PC-9 (cell line): Measurements from ENCODE around the gene ABCB6. TPM values are rescaled to one million over a fixed set of nuclear protein-coding genes. Genes with fewer than 3 reads are reported as not detected.

Source experiments
- BruUV-seq: library from RNA; stranded (reverse); fragments of 400-500 nt; replicated peaks from 2 replicates; lab custom pipeline; 2021; lab: Mats Ljungman, UMichigan
- CTCF ChIA-PET: fragments of 300-600 bp; sonication (Branson Sonifier 250); formaldehyde crosslinking; loops from one replicate; lab custom pipeline; 2022; ENCODE audit warnings: antibody characterized with exemption; lab: Charles Lee
- POLR2A ChIA-PET: fragments of 300-600 bp; sonication (Branson Sonifier 250); formaldehyde crosslinking; loops from one replicate; lab custom pipeline; 2022; ENCODE audit warnings: antibody characterized with exemption; ENCODE audit not compliant: unreplicated experiment; lab: Charles Lee
- DNase-seq, 2 experiments: peaks; one replicate each; pipeline versions ENCODE4 v3.0.0 to v3.0.0-alpha.2; 2015 to 2022; ENCODE audit warnings: mixed read lengths in 1 of 2
- H2AFZ ChIP-seq: fragments of 200-600 bp; sonication (generic); 2 replicates; pipeline ENCODE4 v1.8.1; 2017; ENCODE audit warnings: antibody characterized with exemption
- H3F3A ChIP-seq: fragments of 200-600 bp; sonication (generic); 2 replicates; pipeline ENCODE4 v1.8.1; 2017; ENCODE audit warnings: antibody characterized with exemption, mild to moderate bottlenecking, low read depth; ENCODE audit not compliant: insufficient read depth
- H3K27ac ChIP-seq: fragments of 200-600 bp; sonication (generic); 2 replicates; pipeline ENCODE4 v1.6.1; 2016; ENCODE audit warnings: mixed run types
- H3K27me3 ChIP-seq: fragments of 200-600 bp; sonication (generic); 2 replicates; pipeline ENCODE4 v1.6.1; 2016; ENCODE audit warnings: low read depth, mixed run types; ENCODE audit not compliant: insufficient read depth
- H3K36me3 ChIP-seq: fragments of 200-600 bp; sonication (generic); 2 replicates; pipeline ENCODE4 v1.6.1; 2016; ENCODE audit warnings: low read depth, mixed run types
- H3K4me1 ChIP-seq: fragments of 200-600 bp; sonication (generic); replicated peaks from 2 replicates; pipeline ENCODE4 v1.6.1; 2016; ENCODE audit warnings: mixed run types; ENCODE audit not compliant: insufficient read depth
- H3K4me2 ChIP-seq: fragments of 200-600 bp; sonication (generic); 2 replicates; pipeline ENCODE4 v1.6.1; 2017; ENCODE audit warnings: mixed run types
- H3K4me3 ChIP-seq: fragments of 200-600 bp; sonication (generic); 2 replicates; pipeline ENCODE4 v1.6.1; 2016; ENCODE audit warnings: mixed run types
- H3K79me2 ChIP-seq: fragments of 200-600 bp; sonication (generic); 2 replicates; pipeline ENCODE4 v1.6.1; 2017; ENCODE audit warnings: low read depth, mixed run types
- H3K9me2 ChIP-seq: fragments of 200-600 bp; sonication (generic); 2 replicates; pipeline ENCODE4 v1.8.1; 2017; ENCODE audit warnings: mild to moderate bottlenecking; ENCODE audit not compliant: insufficient read depth
- H3K9me3 ChIP-seq: fragments of 200-600 bp; sonication (generic); 2 replicates; pipeline ENCODE4 v1.8.1; 2016; ENCODE audit warnings: low read depth; ENCODE audit not compliant: insufficient read depth
- H4K20me1 ChIP-seq: fragments of 200-600 bp; sonication (generic); 2 replicates; pipeline ENCODE4 v1.8.1; 2017; ENCODE audit not compliant: insufficient read depth
- CTCF ChIP-seq: fragments of 200-600 bp; sonication (generic); conservative IDR thresholded peaks from 2 replicates; pipeline ENCODE4 v1.6.1; 2017; ENCODE audit warnings: mixed run types, antibody characterized with exemption, mild to moderate bottlenecking, moderate library complexity
- EZH2 ChIP-seq: fragments of 200-600 bp; sonication (generic); IDR thresholded peaks from 2 replicates; pipeline ENCODE4 v1.8.0; 2017; ENCODE audit warnings: antibody characterized with exemption, low read depth
- intact Hi-C: fragments of 100-400 bp; cut with micrococcal nuclease; formaldehyde crosslinking; loops from one replicate; pipeline ENCODE4 v1.10.0; 2022; ENCODE audit not compliant: unreplicated experiment
- total RNA-seq: library from RNA; stranded (reverse); gene quantifications from 2 replicates; pipeline ENCODE4 v1.2.3, GENCODE V29; 2021

The ABCB6 gene
- total RNA-seq, 1 experiment from 2014 or later, result 41.4 TPM

- DNase-seq, result no peak
- Histone ChIP-seq H3F3A (peaks cover 18% of the 10 kb centered on the region), H3K36me3 (peaks cover 14% of the 10 kb centered on the region; the same call in 1 of the 2 replicates), H3K27me3 (no peaks in the 10 kb centered on the region), H4K20me1 (no peaks in the 10 kb centered on the region; the same call in 1 of the 2 replicates), H2AFZ (no peak overlapping the region), H3K4me1 (peaks cover 19% of the 10 kb centered on the region), H3K4me3 (peak overlapping the region; percentile 95; the same call in 1 of the 2 replicates), H3K27ac (no peak overlapping the region), H3K9me2 (no peaks in the 10 kb centered on the region), H3K9me3 (no peaks in the 10 kb centered on the region), H3K4me2 (peak overlapping the region; percentile 83), H3K79me2 (peaks cover 32% of the 10 kb centered on the region)
- TF ChIP-seq CTCF (no peak), EZH2 (no peak)
- ChIA-PET CTCF (no interaction called here), POLR2A (no interaction called here)
- intact Hi-C loops, result loop anchor here (5.0 kb wide), 1 partner anchor 172 kb away; no protein-coding TSS in a partner anchor
- BruUV-seq, result no TSS peak
Measured at GRCh38 chr2:219179601-219180465, 38.9 kb downstream of the ABCB6 start.

DNA sequence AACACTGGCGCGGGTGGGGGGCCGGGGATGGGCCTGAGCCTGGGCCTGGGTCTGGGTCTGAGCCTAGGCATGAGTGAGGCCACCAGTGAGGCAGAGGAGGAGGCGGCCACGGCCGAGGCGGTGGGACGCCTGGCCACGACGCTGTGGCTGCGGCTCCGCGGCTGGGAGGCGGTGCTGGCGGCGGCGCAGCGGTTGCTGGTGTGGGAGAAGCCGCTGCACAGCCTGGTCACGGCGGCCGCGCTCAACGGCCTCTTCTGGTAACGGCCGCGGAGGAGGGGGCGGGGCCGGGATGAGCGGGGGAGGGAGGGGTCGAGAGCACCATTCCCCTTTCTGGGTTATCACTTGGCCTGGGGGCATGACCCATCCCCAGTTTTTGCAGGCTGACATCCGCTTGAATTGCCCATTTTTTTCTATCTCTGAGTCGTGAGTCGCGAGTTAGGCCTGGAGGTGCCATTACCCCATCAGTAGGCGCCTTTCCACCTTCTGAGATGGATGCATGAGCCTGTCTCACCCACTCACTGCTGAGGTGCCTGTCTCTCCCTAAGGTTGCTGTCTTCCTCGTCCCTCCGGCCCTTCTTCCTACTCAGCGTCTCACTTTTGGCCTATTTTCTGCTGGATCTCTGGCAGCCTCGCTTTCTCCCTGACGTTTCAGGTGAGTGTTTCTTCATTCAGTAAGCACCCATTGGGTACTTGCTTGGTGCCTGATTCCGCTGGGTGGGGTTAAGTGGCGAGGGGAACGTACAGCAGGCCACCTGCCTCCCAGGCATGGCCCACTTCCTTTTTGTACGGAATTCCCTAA, 40.2 kb downstream of the ABCB6 start:
- TSS peak; percentile 22 for BruUV-seq
- ChIA-PET POLR2A (no interaction called here), CTCF (no interaction called here)
- H3K4me3 ChIP-seq, result peak overlapping the region; percentile 95
- peak overlapping the region; percentile 82 for H2AFZ ChIP-seq
- no peak for DNase-seq
- H3K27ac ChIP-seq, result peak overlapping the region; percentile 77; the same call in 1 of the 2 replicates
- no peaks in the 10 kb centered on the region for H3K9me2 ChIP-seq
- no peaks in the 10 kb centered on the region; the same call in 1 of the 2 replicates for H4K20me1 ChIP-seq
- peaks cover 21% of the 10 kb centered on the region; the same call in 1 of the 2 replicates for H3K36me3 ChIP-seq
- no peaks in the 10 kb centered on the region for H3K9me3 ChIP-seq
- peaks cover 19% of the 10 kb centered on the region for H3K4me1 ChIP-seq
- H3K4me2 ChIP-seq, result peak overlapping the region; percentile 83
- H3K79me2 ChIP-seq, result peaks cover 39% of the 10 kb centered on the region
- TF ChIP-seq EZH2 (no peak), CTCF (no peak)
- no peaks in the 10 kb centered on the region for H3K27me3 ChIP-seq
- H3F3A ChIP-seq, result peaks cover 18% of the 10 kb centered on the region
- intact Hi-C loops, result loop anchor here (5.0 kb wide), 1 partner anchor 174 kb away; no protein-coding TSS in a partner anchor
